NCI-H1092 (cell line): ENCODE measurements around the gene CACTIN.
"Not testable (repeated sequence)": the region's sequence is repeated elsewhere in the genome, so short reads cannot be mapped to it uniquely, and the experiment has no call there.

ENCODE experiments used
- DNase-seq: peaks from one replicate; lab custom pipeline; 2025; lab: John Stamatoyannopoulos, UW

The CACTIN gene

DNA sequence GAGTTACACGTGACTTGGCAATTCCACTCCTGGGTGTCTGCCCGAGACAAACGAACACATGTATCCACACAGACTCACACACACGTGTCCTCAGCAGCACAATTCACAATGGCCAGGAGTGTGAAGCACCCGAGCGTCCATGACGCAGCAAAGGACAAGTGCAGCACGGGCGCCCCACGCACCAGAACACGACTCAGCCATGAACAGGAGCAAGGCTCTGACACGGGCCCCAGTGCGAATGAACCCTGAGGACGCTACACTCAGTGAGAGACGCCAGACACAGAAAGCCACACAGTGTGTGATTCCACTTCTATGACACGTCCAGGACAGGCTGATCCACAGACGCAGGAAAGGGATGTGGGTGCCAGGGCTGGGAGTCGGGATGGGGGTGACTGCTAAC, 37.2 kb upstream of the CACTIN start:
- no peak for DNase-seq

DNA sequence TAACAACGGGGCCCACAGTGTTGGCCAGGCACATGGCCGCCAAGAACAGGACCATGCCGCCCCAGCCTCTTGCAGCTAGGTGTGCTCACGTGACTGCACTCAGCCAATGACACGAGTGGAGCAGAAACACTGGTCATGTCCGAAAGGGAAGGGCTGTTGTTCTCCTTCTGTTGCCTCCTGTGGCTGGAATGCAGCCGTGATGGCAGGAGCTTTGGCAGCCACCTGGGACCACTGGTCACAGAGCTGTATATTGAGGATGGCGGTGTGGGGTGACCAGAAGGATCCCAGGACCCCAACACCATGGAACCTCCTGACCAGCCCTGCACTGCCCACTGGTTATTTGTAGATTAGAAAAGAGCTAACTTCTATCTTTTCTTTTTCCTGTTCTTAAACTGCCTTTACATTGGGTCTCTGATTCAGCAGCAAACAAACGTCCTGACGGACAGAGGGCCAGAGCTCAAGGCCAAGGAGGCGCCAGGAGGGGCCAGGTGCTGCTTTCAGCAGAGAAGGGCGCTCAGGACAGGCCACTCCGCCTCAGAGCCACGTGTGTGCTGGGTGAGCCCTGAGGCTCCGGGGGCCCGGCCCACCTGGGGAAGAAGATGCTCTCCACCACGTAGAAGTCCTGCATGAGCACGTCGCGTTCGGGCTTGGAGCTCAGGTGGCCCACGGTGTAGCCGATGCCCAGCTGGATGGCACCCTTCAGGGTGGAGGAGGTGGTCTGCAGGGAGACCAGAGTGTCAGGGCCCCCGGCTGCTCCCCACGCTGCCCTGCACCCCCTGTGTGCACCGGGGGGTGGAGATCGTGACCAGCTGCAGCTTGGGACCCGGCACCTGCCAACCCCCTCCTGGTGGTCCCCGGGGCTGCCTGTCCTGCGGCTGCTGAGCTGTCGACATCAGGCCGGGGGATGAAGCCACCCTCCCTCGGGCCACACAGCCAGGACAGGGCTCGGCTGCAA, 35.0 kb upstream of the CACTIN start:
- no peak for DNase-seq

DNA sequence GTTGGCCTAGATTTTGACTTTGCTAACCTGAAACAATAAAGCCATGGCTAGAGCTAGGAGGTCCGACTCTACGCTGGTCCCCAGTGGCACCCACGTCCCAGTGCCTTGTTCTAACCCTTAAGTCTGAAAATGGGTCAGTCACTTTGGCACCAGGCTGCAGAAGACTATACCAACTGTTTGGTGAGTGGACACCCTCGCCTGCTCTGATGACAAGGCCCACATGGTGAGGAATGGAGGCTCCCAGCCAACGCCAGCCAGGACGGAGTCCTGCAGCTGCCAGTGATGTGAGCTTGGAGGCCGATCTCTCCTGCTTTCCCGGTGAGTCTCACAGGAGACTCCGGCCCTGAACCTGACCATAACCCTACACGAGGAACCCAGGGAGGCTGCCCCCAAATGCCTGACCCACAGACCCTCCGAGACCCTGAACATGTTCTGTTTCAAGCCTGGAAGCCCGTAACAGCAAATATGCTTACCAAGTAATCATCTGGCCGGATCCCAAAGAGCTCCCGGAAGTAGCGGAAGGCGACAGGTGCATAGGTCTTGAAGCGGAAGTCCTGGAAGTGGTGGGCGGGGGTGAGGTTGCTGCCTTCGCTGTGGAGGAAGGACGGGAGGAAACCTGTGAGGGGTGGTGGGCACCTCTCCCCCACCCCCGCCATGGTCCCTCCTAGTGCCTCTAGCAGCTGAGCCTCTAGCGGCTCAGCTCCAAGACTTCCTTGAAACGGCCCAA, 34.1 kb upstream of the CACTIN start:
- no peak for DNase-seq

DNA sequence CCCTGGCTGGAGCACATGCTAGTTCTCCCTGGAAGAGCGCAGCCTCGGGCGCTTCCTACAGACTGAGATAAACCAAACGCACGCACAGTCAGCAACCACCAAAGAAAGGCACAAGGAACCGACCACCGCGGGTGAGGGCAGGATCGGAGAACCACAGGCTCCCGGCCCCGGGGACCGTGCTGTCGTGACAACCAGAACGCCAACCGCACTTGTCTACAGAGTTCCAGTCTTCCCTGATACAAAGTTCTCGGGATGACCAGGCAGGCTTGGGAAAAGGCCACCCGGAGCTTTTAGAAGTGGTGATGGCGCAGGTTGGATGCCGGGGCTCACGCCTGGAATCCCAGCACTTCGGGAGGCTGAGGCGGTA, 33.1 kb upstream of the CACTIN start:
- no peak for DNase-seq

DNA sequence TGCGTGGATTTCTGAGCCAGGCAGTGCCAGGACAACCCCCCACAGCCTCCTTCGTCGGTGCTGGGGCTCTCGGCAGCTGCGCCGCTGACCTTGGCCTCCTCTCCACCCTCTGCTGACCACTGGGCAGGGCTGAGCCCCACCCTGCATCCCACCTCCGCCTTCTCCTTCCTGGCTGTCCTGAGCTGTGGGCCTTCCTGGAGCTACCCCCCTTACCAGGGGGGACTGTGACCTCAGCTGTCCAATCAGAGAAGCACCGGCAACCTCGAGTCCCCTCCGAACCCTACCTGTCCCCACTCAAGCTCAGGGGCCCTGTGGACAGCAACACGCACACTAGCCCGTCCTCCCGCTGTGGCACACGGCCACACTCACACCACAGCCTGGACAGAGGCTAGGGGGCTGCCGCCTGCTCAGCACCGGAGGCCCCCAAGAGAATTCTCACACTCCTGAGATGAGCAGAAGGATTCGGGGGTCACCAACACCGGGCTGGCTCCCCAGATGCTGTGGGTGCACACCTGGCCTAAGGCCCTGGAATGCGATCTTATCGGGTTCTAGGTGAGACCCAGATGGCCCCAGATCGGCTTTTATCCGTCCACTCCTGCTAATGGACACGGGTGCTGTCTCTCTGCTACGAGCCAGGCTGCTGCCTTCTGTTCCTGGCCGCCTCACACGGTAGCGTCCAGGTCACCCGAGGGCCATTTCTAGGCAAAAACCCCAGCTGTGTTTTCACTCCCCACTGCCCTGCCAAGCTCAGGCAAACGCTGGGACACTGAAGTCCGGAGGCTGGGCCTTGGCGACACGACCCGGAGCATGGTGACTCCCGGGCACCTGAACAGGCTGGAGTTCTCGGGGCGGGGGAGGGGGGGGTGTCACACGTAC, 32.5 kb upstream of the CACTIN start:
- DNase-seq: no peak

DNA sequence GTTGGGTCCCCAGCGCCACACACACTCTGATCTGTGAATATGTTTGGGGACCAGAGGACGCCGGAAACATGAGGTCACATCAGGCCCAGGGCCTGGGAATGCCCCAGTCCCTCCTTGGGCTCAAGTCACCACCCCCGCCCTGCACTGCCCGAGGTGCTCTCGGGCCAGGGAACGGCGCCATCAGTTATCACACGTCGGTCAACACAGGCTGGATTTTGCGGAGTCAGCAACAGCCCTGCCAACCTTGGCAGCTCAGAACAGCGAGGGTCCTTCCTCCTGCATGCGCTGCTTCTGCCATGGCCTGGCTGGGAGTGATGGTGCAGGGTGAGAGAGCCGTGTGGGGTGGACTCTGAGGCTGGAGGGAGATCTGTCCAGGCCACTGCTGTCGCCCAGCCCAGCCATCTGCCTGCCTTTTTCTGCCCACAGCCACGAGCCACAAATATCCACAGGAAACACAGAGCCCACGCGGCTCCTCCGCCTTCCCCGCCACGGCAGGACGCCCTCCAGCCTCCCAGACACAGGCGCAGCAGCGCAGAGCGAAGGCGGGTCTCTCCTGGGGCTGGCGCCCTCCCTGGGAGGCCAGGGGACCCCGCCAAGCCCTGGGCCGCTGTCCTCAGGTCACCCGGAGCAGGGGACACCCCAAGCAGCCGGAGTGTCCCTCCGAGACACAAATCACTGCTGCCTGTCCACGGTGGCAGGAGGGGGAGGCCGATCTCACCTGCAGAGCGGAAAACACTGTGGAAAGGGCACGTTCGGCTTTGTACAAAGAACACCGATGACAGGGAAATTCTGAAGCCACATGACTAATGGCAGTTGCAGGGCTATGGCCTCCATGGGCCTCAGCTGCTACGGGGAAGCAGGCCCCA, 31.6 kb upstream of the CACTIN start:
- no peak for DNase-seq

DNA sequence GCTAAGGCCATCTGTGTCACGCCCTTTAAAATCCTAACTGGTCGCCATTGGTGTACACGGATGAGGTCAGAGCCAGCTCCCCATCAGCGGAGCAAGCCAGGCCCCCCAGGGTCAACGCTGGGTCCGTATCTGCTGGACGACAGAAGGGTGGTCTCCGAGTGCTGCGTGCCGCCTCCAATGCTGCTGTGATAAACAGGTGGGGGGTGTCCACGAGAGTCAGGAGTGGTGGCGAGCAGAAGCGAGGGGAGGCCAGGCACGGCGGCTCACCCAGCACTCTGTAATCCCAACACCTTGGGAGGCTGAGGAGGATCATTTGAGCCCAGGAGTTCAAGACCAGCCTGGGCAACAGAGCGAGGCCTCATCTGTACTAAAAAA, 30.8 kb upstream of the CACTIN start:
- no peak for DNase-seq

DNA sequence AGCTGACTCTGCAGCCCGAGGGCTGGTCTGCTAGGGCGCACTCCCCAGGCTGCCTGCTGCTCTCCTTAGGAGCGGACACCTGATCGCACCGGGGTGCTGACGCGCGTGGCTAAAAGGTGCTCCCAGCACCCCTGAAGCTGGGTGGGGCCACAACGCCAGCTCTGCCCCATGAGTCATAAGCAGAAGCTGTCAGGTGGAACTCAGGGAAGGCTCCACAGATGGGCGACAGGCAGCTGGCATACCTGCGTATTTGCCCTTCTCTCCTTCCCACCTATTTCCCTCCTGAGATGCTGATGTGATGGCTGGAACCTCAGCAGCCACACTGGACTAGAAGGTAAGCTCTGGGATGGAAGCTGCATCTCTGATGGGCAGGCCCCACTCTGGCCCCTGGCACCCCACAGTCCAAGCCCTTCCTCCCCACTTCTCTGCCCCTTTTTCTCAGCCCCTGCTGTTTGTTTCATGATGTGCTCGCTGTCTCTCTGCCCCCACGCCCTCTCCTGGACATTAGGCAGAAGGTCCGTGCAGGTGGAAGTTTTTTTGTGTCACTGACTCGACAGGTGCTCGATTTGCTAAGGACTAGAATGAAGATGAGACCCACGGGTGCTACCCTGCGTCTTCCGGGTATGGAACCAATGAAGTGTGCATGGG, 30.3 kb upstream of the CACTIN start:
- no peak for DNase-seq

DNA sequence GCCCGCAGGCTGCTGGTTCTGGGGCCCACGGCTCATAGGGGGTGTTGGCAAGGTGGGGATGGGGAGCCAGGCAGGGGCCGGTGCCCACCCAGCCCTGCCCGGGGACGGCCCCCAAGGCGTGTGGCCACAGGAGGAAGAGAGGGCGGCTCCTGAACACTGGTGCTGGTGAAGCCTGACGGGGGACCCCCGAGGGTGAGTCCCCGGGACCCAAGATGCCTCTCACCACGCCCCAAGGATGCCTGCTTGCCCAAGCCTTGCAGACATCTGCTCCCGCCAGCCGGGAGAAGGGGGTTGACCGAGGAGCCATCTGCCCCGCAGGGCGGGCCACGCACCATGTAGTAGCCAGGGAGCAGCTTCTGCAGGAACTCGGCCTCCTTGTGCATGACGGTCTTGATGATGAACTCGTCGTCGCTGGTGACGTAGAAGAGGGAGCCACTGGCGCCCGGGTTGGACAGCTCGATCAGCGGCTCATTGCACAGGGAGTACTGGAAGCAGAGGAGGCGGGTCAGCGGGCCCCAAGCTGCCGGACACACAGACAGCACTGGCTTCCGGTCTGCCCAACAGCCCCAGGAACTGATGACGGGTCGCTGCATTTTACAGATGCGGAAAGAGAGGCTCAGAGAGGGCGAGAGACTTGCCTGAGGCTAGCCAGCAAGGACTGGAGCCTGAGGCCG, 29.6 kb upstream of the CACTIN start:
- DNase-seq: no peak

DNA sequence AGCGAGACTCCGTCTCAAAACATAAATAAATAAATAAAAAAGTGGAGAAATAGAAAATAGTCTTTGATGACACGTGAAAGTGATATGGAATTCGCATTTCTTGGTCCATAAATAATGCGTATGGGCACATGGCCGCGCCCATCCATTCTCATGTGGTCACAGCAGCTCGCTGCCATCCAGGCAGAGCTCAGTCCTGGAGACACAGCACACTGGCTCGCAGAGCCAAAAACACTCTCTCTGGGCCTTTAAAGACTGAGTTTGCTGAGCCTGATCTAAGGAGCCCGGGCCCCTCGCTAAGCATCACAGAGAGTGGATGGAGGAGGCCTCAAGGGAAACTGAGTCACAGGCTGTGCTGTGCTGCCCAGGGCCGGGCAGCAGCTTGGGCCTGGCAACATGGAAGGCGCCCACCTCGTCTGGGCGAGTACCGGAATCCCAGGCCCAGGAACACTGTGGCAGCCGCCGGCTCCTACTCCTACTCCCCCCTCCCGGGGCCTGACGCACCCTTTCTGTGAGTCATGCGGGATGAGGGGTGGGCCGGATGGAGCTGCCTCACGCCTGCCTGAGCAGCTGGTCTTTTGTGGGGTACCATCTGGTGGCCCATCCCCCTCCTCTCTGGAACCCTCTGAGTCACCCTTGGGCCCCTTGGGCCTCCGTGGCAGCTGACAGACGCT, 28.9 kb upstream of the CACTIN start:
- DNase-seq: no peak

DNA sequence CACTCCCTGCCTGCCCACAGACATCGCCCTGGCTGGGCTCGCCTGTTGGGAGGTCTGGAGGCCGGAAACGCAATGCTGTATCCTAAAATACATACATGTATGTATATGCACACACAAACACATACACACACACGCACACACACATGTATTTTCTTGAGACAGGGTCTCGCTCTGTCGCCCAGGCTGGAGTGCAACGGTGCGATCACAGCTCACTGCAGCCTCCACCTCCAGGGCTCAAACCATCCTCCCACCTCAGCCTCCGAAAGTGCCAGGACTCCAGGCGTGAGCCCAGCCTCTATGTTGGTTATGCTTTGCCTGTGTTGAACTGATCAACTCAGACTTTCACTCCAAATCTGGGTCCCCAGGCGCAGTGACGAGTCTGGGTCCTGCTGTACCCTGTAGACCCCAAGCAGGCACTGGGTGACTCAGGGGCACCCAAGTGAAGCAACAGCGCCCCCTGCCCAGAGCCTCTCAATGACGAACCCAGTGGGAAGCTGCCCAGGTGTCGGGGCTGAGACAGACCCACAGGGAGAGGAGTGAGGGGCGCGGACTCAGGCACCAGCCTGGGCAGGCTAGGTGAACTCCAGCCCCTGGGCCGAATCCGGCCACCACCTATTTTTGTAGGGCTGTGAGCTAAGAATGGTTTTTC, 27.4 kb upstream of the CACTIN start:
- DNase-seq: no peak

DNA sequence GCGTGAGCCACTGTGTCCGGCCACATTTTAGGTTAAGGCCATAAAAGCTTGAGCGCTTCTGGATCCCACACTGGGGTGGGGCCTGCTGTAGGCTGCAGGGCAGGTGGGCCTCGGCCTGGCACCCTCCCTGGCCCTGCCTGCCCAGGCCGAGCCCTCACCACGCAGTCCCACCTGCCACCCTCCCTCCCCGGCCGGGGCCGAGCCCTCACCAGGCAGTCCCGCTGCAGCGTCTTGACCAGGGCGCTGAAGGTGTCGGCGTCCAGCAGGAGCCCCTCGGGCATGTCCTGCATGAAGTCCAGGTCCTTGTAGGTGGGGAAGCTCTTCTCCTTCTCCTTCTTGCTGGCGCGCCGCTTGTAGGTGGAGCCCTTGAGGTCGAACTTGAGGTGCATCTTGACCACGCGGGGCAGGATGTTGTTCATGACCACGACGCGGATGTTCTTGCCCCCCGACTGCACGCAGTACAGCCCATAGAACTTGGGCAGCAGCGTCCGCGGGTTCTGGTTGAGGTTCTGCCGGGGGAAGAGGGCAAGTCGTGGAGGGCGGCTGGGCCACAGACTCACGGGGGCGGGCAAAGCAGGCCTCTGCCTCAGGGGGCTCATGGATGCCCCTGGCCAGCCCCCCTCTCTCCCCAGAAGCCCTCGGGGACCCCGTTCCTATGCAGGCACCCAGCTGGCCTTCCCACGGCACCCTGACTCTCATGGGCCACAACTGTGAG, 26.6 kb upstream of the CACTIN start:
- no peak for DNase-seq

DNA sequence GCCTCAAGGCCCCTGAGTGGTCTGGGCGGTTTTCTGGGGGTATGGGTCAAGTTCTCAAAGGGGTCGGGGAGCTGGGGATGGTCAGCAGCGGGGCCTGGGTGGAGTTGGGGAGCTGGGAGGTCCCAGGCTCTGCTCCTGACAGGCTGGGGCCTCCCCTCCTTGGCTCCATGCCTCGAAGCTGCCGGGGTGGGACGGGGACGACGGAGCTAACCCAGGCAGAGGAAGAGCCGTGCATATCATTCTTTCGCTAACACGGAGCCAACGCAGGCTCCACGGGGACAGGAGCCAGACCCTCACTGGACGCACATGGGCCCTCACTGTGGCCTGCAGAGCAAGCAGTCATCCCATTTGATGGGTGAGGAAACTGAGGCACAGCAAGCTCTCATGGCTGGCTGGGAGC, 25.8 kb upstream of the CACTIN start:
- no peak for DNase-seq

DNA sequence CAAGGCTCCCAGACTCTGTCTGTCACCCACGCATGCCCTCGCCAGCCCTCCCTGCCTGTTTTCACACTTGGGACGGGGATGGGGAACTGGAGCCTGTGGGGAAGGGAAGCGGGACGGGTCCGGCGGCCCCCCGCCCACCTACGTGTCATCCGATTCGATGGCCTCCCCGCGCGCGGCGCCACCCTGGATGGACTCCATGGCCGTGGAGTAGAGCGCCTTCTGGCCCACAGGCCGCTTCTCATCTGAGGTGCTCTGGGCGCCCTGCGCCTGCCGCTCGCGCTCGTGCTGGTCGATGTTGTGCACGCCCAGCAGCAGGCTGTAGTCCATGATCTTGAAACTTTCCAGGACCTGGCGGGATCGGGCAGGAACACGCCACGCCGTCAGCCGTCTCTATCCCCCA, 25.1 kb upstream of the CACTIN start:
- no peak for DNase-seq

DNA sequence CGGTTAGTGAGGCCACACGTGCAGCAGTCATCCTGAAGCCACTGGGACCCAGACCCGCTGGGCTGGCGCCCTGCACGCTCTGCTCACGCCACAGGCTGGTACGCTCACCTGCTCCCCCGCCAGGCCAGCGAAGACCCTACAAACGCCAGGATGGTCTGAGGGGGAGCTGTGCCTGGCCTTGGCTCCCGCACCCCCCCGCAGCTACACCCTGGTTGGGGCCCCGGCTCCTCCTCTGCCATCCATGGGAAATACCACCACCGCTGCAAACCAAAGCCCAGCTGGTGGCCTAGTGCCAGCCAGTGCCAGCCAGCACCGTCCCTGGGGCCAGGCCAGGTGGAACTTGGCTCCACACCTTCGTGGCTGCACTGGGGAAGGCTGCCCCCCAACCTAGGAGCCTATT, 23.3 kb upstream of the CACTIN start:
- DNase-seq: no peak

DNA sequence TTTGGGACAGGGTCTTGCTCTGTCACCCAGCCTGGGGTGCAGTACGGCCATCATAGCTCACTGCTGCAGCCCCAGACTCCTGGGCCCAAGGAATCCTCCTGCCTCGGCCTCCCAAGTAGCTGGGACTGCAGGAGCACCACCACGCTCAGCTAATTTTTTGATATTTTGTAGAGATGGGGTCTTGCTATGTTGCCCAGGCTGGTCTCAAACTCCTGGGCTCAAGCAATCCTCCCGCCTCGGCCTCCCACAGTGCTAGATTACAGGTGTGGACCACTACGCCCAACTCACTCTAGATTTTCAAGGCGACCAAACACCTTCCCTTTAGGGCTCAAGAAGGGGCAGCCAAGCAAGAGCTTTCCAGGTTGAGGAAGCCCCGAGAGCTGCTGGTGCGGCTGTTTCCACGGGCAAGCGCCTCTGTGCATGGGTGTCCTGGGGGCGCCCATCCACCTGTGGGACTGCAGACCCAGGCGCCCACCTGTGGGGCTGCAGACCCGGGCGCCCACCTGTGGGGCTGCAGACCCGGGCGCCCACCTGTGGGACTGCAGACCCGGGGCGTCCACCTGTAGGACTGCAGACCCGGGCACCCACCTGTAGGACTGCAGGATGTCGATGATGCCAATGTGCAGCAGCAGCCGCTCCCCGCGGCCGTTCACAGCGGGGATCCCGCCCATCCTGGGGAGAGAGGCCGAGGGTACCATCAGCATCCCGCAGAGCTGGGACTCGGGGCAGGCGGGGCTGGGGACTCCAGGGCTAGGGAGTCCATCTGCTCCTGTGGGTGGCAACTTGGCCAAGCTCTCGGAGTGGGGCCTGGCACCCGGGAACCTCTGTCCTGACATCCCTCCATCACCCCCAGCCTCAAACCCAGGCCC, 21.7 kb upstream of the CACTIN start:
- no peak for DNase-seq

DNA sequence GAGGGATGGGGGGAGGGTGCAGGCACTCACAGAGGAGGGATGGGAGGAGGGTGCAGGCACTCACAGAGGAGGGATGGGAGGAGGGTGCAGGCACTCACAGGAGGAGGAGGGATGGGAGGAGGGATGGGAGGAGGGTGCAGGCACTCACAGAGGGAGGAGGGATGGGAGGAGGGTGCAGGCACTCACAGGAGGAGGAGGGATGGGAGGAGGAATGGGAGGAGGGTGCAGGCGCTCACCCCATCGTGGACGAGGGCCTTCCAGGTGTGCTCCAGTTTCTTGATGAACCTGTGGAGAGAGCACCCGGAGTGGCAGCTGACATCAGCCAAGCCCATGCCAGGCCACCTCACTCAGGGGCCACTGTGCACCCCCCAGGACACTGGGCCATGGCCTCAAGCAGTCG, 20.5 kb upstream of the CACTIN start:
- DNase-seq: not testable (repeated sequence)
